Measurements from ENCODE around the gene NUB1. TPM values are rescaled to one million over a fixed set of nuclear protein-coding genes. Genes with fewer than 3 reads are reported as not detected.

NUB1 gene
- total RNA-seq, 1 donor from 2014 or later, result 53.5 TPM

DNA sequence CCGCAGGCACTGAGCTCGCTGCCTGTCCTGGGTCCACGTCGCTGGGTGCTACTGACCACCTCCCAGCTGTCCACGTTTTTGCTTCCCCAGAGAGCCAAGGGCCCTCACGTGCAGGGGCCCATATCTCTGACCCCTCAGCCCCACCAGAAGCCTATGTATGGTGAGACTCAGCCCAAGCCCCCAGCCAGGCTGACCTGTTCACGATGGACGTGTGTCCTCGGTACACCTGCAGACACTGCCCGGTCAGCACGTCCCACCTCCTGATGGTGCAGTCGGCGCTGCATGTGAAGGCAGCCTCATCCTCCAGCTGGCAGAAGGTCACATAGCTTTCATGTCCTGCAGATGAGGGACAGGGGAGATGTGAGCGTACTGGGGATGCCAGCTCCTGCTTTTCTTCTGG lies 58.3 kb downstream of the NUB1 start:
- peak overlapping the region; percentile 7 for H3K27ac Mint-ChIP-seq
- DNase-seq (ENCODE audit: low spot score, unreplicated experiment), result no peak
- no peaks in the 10 kb centered on the region for H3K27me3 Mint-ChIP-seq
- H3K9me3 Mint-ChIP-seq (ENCODE audit: low read depth), result peaks cover 5% of the 10 kb centered on the region
- H3K36me3 Mint-ChIP-seq (ENCODE audit: insufficient read depth), result peaks cover 15% of the 10 kb centered on the region
- H3K4me3 Mint-ChIP-seq (ENCODE audit: low read depth), result no peak overlapping the region
- no peak for TF ChIP-seq CTCF (IDR thresholded peaks at IDR 0.05; ENCODE audit: unreplicated experiment)
- H3K4me1 Mint-ChIP-seq (ENCODE audit: low read depth), result peaks cover 1% of the 10 kb centered on the region

DNA sequence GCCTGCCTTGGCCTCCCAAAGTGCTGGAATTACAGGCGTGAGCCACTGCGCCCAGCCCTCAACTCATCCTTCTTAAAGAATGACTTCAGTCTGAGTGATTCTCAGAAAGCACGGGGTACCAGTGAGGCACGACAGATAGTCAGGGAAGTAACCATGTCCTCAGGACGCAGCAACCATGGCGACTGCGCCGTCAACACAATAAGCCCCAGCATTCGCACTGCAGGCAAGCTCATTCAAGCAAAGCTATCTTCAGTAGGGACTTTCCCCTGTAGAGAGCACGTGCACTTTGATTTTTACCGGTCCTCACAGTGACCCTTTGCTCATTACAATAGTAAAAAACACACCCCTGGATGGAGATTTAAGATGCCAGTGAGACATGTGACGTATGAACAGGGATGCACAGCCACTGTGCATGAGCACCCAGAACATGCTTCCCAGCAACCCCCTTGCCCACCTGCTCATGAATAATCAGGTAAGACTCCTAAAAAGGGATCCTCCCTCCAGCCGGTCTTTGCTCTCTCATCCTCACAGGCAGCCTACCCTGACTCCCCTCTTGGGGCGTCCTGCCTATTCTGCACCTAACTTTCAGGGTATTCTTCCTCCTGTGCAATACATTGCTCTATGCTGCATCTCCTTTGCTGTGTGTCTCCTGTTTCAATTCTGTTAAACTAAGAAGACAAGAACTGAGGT lies 59.2 kb downstream of the NUB1 start:
- no peaks in the 10 kb centered on the region for H3K27me3 Mint-ChIP-seq
- H3K4me1 Mint-ChIP-seq (ENCODE audit: low read depth), result peaks cover 1% of the 10 kb centered on the region
- TF ChIP-seq CTCF (IDR thresholded peaks at IDR 0.05; ENCODE audit: unreplicated experiment), result no peak
- no peak overlapping the region for H3K4me3 Mint-ChIP-seq (ENCODE audit: low read depth)
- H3K27ac Mint-ChIP-seq, result no peak overlapping the region
- H3K9me3 Mint-ChIP-seq (ENCODE audit: low read depth), result peaks cover 5% of the 10 kb centered on the region
- DNase-seq (ENCODE audit: low spot score, unreplicated experiment), result no peak
- H3K36me3 Mint-ChIP-seq (ENCODE audit: insufficient read depth), result peaks cover 15% of the 10 kb centered on the region

DNA sequence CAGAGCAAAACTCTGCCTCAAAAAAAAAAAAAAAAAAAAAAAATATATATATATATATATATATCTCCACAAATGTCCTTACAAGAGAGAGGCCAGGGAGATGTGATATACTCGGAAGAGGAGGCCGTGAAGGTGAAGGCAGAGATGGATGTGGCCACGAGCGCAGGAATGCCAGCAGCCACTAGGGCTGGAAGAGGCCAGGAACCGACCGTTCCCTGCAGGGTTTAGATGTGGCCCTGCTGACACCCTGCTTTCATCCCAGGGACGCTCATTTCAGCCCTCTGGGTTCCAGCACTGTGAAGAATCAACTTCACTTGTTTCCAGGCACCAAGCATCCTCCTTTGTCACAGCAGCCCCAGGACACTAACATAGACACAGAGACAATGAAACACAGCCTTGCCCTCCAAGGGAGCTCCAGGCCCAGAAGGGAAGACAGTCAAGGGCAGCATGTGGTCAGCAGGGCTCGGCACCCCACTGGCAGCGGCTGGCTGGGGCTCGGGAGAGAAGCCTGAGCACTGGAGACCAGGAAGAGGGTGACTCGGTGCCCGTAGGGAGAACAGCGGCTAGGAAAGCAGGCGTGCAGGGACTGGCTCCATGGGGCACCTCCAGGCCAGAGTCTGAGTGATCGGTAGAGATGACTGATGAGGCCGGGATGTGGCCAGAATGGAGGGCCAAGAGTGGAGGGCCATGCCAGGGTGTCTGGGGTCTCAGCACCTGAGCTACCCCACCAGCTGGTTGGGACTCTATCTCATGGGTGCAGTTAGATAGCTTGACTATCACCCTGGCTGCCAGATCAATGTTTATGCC lies 60.6 kb downstream of the NUB1 start:
- H3K27ac Mint-ChIP-seq, result no peak overlapping the region
- H3K27me3 Mint-ChIP-seq, result no peaks in the 10 kb centered on the region
- peaks cover 14% of the 10 kb centered on the region for H3K36me3 Mint-ChIP-seq (ENCODE audit: insufficient read depth)
- H3K4me3 Mint-ChIP-seq (ENCODE audit: low read depth), result no peak overlapping the region
- peaks cover 4% of the 10 kb centered on the region for H3K4me1 Mint-ChIP-seq (ENCODE audit: low read depth)
- no peak for TF ChIP-seq CTCF (IDR thresholded peaks at IDR 0.05; ENCODE audit: unreplicated experiment)
- DNase-seq (ENCODE audit: low spot score, unreplicated experiment), result no peak
- H3K9me3 Mint-ChIP-seq (ENCODE audit: low read depth), result peaks cover 5% of the 10 kb centered on the region

DNA sequence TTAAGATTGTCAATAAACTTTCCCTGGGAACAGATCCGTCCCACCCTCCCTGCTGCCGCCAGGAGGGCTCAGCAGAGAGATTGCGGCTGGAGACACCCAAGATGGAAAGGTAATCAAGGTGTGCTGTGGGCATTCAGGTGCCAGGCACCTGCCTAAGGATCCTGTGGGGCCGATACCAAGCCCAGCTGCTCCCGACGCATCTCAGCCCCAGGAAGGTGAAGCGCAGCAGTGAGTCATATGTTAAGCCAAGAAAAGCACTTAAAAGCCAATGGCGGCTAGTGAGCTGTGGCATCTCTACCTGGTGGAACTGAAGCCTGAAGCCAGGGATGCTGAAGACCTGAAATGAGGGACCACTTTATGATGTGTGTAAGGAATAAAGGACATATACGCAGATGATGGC lies 62.2 kb downstream of the NUB1 start:
- no peak overlapping the region for H3K27ac Mint-ChIP-seq
- H3K27me3 Mint-ChIP-seq, result no peaks in the 10 kb centered on the region

More for the DNA sequence above, 62.2 kb downstream of the NUB1 start:
- no peak for TF ChIP-seq CTCF (IDR thresholded peaks at IDR 0.05; ENCODE audit: unreplicated experiment)
- no peak overlapping the region for H3K4me3 Mint-ChIP-seq (ENCODE audit: low read depth)
- peaks cover 8% of the 10 kb centered on the region for H3K4me1 Mint-ChIP-seq (ENCODE audit: low read depth)
- DNase-seq (ENCODE audit: low spot score, unreplicated experiment), result no peak
- peaks cover 5% of the 10 kb centered on the region for H3K36me3 Mint-ChIP-seq (ENCODE audit: insufficient read depth)
- H3K9me3 Mint-ChIP-seq (ENCODE audit: low read depth), result no peaks in the 10 kb centered on the region

All from progenitor cell of endocrine pancreas (in vitro differentiated cells).